Middle frontal gyrus (tissue), 1 donor: ENCODE results near the gene MAFF.

ENCODE experiments used
- DNase-seq: peaks from one replicate; pipeline ENCODE4 v3.0.0-alpha.2; 2015; ENCODE audit warnings: low spot score; ENCODE audit errors: extremely low spot score

MAFF gene

DNA sequence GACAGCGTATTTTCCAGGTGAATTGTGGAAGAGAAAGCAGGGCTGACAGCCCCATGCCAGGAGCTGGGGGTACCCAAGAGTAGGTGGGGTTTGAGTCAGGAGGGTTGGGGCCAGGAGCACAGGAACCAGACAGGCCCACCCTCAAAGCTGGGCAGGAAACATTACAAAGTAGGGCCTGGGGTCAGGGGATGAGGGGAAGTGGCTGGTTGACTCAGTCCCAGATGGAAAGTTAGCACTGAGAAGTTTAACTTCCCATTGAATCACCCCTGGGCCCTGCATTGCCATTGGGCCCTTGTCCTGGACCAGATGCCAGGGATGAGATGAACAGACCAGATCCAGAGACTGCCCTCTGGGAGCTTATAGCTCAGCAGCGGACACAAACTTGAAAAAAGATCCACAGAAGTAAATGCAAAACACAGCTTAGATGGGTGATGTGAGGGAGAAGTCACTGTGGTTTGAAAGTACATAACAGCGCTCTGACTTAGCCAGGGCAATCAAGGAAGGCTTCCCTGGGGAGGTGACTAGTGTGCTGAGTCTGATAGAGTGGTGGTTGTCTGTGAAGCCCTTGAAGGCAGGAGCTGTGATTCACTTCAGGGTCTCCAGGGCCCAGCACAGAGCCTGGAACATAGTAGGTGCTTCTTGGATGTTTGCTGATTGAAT lies 2.2 kb downstream of the MAFF start:
- DNase-seq: no peak

GRCh38 chr22:38204784-38205183 lies 3.0 kb downstream of the MAFF start:
- no peak for DNase-seq

DNA sequence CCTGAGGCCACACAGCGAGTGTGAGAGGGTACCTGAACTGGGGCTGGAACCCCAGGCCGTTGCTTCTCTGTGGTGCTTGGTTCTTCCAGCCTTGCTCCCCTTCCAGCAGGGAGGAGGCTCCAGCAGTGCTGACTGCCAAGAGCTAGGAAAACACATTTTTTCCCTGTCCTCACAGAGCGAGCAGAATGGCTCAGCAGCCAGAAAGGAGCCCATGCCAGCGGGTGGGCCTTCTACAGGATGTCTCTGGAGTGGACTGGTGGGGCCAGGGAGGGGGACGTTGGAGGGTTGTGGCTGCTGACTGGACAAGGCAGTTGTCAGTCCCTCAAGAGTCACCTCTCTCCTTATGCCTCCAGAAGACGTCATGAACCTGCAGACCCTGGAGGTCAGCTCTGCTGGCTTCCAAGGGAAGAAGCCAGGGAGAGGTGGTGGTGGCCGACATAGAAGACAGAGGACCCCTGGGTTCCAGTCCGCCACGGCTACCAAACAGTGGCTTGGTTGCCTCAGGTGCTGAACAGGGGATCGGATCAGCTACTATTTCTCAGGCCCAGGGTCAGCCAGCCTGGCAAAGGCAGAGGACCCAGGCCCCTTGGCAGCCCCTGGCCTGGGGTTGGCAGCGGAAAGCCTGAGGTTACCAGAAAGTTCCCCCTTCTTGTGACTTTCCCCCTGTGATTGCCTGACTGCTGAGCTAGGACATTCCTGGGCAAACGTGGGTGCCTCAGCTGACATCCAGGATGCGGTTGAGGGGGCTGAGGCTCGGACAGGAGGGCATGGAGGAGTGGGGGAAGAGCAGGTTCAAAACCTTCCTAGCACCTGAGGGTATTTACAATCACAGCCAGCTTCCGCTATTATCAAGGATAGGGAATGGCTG lies 3.7 kb downstream of the MAFF start:
- no peak for DNase-seq

DNA sequence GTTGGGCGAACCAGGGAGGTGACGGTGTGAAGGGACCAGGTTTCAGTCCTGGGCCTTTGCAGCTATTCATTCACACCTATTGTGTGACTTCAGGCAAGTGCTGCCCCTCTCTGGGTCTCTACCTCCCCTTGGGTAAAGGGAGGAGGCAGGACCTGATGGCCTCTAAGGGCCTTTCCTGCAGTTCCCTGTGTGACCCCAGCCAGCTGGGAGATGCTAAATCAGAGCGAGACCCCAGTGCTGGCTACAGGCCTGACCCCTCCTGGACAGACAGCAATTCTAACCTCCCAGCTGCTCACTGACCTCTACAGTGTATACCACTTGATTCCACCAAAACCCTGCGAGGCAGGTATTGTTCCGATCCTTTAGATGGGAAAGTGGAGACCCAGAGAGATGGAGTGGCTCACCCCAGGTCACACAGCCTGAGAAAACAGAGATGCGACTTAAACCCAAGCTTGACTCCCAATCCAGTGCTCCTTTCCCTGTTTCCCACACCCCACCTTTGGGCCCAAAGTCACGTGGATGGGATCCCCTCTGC lies 6.2 kb downstream of the MAFF start:
- DNase-seq: no peak

DNA sequence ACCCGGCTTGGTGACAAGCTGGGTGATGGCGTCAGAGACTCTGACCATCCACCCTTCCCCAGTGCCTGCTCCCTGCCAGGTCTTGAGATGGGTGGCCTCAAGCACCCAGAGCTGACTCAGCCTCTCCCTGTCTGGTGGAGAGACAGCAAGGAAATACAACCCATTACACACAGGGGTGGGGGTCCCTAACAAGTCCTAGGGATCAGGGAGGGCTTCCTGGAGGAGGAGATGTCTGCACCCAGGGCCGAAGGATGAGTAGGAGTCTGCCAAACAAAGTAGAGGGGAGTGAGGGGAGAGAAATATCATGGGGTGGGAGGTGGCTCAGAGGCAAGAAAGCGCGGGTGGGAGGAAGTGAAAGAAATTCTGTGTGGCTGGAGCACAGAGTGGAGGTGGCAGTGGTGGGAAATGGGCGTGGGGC lies 6.8 kb downstream of the MAFF start:
- DNase-seq: no peak

GRCh38 chr22:38211556-38211955 lies 9.8 kb downstream of the MAFF start:
- DNase-seq: no peak

DNA sequence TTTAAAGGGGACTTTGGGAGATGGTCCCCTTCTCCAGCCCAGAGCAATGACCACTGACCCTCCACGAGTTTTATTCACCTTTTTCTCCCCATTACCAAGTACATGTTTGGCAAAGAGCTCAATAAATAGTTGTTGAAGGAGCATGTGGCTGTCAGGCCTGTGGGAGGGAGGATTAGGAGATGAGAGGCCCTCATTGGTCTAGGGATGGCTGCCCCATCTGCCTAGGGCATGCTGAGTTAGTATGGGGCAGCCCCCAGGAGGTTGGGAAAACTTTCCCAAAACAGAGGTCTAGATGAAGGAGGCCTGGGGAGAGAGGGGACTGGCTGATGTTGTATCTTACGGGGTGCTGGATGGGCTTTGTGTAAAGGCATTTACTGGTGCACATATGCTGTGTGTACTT lies 10.6 kb downstream of the MAFF start:
- DNase-seq: no peak

GRCh38 chr22:38213319-38213989 lies 11.7 kb downstream of the MAFF start:
- no peak for DNase-seq

- DNase-seq: no peak
Measured at GRCh38 chr22:38213990-38214301, 12.2 kb downstream of the MAFF start.

- no peak for DNase-seq
Measured at GRCh38 chr22:38214302-38215056, 12.7 kb downstream of the MAFF start.

DNA sequence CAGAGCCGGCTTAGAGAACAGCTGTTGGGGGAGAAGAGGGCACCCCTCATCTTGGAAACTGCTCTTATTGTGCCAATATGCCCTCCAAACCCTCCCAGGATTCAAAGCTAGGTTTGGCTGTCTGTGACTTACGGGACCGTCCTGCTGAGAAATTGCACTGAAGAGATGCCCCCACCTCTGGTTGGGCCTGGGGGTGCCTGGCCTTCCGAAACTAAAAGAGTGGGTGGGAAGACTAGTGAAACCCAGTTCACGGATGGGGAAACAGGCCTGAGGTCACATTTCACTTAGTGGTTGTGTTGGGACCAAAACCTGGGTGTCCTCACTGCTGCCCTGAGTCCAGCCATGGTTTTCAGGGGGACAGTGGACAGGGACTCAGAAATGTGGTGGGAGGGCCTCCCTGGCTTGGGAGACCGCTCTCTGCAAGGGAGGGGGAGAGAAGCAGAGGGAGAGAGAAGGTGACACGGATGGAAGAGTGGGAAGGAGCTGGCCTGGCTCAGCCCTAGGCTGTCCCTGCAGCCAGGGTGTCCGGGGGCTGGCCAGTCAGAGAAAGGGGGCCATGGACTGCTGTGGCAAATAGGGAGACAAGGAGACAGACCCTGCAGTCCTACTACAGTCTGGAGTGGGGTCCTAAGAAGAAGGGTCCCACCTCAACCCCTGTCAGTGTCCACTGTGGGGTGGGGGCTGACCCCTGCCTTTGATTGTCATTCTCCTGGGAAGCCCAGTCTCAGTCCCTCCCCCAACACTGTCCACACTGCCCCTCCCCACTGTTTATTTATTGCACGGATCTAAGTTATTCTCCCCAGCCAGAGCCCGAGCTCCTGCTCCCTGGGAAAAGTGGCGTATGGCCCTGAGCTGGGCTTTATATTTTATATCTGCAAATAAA lies 13.6 kb downstream of the MAFF start:
- DNase-seq: no peak

- DNase-seq: no peak
Measured at GRCh38 chr22:38218661-38219622, 17.1 kb downstream of the MAFF start.

DNA sequence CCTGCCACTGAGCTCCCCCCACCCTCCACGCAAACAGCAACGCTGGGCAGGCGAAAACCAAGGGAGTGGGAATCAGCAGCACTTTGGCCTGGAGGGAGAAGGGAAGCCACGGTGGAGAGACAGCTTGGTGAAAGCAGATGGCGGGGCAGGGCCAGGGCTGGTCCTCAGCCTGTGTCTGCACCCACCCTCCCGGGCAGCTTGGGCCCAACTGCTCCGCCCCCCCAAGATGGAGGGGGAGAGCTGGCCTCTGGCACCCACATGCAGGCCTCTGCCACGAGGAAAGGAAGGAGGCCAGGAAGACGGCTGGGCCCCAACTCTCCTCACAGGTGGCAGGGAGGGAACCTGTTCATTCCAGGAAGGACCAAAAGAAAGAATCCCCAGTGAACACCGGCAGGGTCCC lies 17.8 kb downstream of the MAFF start:
- DNase-seq: no peak

DNA sequence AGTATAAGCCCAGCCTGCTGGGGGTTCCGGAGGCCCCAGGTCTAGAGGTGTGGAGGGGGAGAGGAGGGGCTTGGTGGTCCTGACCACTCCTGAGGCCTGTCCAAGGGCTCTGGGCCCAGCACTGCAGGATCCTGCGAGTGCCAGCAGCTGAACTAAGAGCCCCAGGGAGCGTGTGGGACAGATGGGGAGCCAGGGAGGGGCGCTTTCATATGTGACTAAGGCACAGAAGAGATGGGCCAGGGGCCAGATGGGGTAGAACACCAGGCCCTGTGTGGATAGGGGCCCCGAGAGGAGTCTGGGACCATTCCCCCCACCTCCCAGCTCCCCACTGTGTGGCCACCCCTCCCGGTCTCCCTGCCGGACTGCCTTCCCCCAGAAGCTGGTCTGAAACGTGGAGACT lies 18.4 kb downstream of the MAFF start:
- DNase-seq: no peak

GRCh38 chr22:38220653-38221386 lies 19.0 kb downstream of the MAFF start:
- DNase-seq: no peak

- no peak for DNase-seq
Measured at GRCh38 chr22:38221407-38221806, 19.6 kb downstream of the MAFF start.

- DNase-seq: no peak
Measured at GRCh38 chr22:38221908-38222796, 20.4 kb downstream of the MAFF start.

DNA sequence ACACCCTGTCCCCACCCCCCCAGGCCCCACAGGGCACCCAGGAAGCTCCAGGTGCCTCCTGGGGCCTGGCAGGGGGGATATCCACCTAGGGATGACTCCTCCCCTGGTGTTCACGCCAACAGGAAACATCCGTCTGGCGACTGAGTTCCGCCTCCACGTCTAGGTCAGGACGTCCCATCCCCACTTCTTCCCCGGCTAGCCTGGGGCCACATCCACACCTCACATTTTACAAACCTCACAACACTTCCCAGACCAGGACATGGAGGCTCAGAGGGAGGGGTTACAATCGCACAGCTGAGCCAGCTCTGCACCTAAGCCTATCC lies 21.0 kb downstream of the MAFF start:
- DNase-seq: no peak
